Stomach (tissue), 4 donors: Measurements from ENCODE around the gene FOXP2.

Experiments used
- EP300 ChIP-seq: sonication (generic); formaldehyde crosslinking; IDR thresholded peaks from one replicate; pipeline ENCODE4 v1.6.1; 2017; ENCODE audit warnings: antibody characterized with exemption
- POLR2A ChIP-seq, 4 donors: fragments of 450-650 bp; IDR thresholded peaks; one replicate each; pipeline ENCODE4 v1.6.1; 2016; ENCODE audit warnings: antibody characterized with exemption in 4 of 4, control low read depth in 2 of 4, mild to moderate bottlenecking in 1 of 4, moderate library complexity in 1 of 4
- POLR2AphosphoS5 ChIP-seq, 3 donors: sonication (generic); formaldehyde crosslinking; IDR thresholded peaks; one replicate each; pipeline ENCODE4 v1.6.1; 2016; ENCODE audit warnings: antibody characterized with exemption in 3 of 3
- TF ChIP-seq, protein P1 (sequence below), 7 experiments: fragments of 450-650 bp in 4 of 7; fragments of 200-600 bp in 3 of 7; sonication (generic) in 3 of 7; IDR thresholded peaks; one replicate each; pipeline ENCODE4 v1.5.1; 2016 to 2019; ENCODE audit warnings: antibody characterized with exemption in 7 of 7, control low read depth in 2 of 7, mild to moderate bottlenecking in 1 of 7

DNA sequence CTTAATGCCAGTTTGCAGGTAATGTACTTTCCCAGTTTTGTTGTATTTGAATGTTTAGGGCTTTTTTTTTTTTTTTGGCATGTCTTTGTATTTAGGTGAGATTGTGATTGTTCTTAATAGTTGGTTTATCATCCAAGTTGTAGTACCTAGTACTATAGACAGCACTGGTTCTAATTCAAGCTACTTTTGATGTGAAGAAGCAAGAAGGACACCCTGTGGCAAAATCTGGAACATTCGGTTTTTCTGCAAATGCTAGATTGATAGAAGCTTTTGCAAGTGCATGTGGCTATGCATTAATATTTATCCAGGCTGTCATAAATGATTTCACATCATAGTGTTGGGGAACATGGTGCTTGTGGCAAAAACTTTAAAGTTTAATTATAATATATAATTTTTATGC, 248.9 kb downstream of the FOXP2 start:
- TF ChIP-seq, protein P1, sequence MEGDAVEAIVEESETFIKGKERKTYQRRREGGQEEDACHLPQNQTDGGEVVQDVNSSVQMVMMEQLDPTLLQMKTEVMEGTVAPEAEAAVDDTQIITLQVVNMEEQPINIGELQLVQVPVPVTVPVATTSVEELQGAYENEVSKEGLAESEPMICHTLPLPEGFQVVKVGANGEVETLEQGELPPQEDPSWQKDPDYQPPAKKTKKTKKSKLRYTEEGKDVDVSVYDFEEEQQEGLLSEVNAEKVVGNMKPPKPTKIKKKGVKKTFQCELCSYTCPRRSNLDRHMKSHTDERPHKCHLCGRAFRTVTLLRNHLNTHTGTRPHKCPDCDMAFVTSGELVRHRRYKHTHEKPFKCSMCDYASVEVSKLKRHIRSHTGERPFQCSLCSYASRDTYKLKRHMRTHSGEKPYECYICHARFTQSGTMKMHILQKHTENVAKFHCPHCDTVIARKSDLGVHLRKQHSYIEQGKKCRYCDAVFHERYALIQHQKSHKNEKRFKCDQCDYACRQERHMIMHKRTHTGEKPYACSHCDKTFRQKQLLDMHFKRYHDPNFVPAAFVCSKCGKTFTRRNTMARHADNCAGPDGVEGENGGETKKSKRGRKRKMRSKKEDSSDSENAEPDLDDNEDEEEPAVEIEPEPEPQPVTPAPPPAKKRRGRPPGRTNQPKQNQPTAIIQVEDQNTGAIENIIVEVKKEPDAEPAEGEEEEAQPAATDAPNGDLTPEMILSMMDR (IDR thresholded peaks at IDR 0.05), result no peak
- TF ChIP-seq POLR2A (IDR thresholded peaks at IDR 0.05) (no peak), EP300 (no peak), POLR2AphosphoS5 (IDR thresholded peaks at IDR 0.05) (no peak)
